Astrocyte of the spinal cord (primary cell): Measurements from ENCODE around the gene RERG.

Experiments used
- DNase-seq: peaks from one replicate; pipeline ENCODE4 v3.0.0; 2011; ENCODE audit warnings: low read depth, low spot score
- H3K4me3 ChIP-seq: 2 replicates; pipeline ENCODE4 v1.5.1; 2011; ENCODE audit warnings: low read depth, mild to moderate bottlenecking, low read length, moderate library complexity
- in situ Hi-C: cut with HindIII; loops from 2 replicates; pipeline ENCODE4 v1.10.0; 2017; ENCODE audit warnings: low sequenced_read_pairs
- TF ChIP-seq, protein P1 (sequence below): IDR thresholded peaks from 2 replicates; pipeline ENCODE4 v1.5.1; 2012; ENCODE audit warnings: low read depth, mild to moderate bottlenecking, low read length, inconsistent platforms

Gene RERG

DNA sequence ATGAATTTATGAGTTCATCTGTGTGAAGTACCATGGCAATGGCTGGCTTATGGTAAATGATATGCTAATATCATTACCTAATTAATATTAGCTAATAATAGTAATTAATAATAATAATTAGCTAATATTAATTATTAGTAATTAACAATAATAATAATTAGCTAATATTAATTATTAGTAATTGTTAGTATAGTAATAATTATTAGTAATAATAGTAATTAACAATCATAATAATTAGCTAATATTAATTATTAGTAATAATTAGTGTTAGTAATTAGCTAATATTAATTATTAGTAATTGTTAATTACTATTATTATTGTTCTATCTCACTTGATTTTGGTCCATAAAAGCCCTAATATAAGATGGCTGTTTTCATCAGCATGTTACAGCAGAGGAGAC lies 19.8 kb downstream of the RERG start:
- no peak for DNase-seq
- in situ Hi-C loops, result no loop called here
- no peak overlapping the region for H3K4me3 ChIP-seq
- TF ChIP-seq, protein P1, sequence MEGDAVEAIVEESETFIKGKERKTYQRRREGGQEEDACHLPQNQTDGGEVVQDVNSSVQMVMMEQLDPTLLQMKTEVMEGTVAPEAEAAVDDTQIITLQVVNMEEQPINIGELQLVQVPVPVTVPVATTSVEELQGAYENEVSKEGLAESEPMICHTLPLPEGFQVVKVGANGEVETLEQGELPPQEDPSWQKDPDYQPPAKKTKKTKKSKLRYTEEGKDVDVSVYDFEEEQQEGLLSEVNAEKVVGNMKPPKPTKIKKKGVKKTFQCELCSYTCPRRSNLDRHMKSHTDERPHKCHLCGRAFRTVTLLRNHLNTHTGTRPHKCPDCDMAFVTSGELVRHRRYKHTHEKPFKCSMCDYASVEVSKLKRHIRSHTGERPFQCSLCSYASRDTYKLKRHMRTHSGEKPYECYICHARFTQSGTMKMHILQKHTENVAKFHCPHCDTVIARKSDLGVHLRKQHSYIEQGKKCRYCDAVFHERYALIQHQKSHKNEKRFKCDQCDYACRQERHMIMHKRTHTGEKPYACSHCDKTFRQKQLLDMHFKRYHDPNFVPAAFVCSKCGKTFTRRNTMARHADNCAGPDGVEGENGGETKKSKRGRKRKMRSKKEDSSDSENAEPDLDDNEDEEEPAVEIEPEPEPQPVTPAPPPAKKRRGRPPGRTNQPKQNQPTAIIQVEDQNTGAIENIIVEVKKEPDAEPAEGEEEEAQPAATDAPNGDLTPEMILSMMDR, result no peak

- DNase-seq, result no peak
- H3K4me3 ChIP-seq, result no peak overlapping the region
- in situ Hi-C loops, result no loop called here
- TF ChIP-seq, protein P1, result no peak
These were observed 20.2 kb downstream of the RERG start for GRCh38 chr12:15201056-15201455.

DNA sequence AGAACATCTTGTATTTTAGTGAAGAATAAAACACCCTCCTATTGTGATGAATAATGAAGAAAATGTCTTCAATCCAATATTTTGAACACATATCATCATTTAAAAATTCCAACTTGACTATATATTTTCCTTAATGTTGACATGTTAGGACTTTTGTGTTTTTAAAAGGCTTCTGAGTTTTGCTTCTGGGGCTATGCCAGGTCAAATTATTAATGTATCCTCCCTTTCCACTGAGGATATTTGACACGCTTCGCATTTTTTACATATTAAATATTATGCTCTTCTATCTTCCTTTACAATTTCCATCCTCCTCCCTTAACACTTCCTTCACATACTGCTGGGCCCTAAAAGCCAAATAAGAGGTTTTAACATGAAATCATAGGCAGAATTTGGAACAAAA lies 20.6 kb downstream of the RERG start:
- in situ Hi-C loops, result no loop called here
- TF ChIP-seq, protein P1, result no peak
- H3K4me3 ChIP-seq, result no peak overlapping the region
- DNase-seq, result peak; percentile 37

DNA sequence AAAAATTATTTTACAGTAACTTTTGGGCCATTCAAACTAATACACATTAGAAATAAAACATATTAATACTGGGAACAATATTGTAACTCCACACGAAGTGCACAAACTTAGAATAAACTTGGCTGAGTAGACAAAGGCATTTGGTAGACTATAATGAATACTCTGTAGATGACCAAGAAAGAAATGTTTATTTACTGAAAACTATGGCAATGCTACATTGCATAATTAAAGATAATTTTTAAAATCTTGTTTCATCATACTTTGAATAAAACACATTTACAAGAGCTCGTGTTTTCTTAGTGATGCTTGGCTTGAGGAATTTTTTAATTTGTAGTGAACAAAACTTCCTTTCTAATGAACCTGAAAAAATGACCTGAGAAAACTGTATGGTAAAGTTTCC lies 21.3 kb downstream of the RERG start:
- in situ Hi-C loops, result no loop called here
- TF ChIP-seq, protein P1, result no peak
- no peak for DNase-seq
- H3K4me3 ChIP-seq, result no peak overlapping the region

DNA sequence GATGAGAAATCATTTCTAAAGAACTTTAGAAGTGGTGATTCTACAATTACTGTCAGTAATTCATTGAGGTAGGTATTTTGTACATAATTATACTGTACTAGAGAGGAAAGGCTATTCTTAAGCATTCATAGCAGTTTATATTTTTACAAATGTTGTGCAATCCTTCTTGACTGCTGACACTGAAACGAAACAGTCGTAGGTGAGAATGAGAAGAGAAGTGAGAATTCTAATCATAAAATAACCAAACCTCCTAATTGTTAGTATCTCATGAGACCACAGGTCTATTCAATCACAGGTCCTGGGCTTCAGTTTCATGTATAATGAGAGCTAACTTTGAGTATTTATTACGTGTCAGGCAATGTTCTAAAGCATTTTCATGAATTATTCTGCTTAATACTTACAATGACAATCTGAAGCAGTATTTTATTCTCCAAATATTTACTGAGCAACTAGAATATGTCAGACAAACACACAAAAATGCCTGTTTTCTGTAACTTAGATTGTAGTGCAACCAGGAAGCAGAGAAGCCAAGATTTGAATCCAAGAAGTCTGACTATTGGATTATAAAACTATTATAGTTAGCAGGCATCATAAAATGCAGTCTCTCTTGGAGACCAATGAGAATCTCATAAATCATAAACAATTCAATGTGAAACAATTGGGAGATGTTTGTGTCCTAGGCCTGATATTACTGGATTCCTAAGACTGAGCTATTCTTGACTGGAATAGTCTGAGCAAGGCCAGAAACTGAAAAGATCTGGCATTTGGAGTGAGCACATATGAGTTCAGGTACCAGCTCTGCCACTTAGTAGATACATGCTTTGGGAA lies 24.3 kb downstream of the RERG start:
- in situ Hi-C loops, result no loop called here
- TF ChIP-seq, protein P1, result no peak
- no peak for DNase-seq
- no peak overlapping the region for H3K4me3 ChIP-seq

- in situ Hi-C loops, result no loop called here
- H3K4me3 ChIP-seq, result no peak overlapping the region
- DNase-seq, result no peak
- TF ChIP-seq, protein P1, result no peak
These were observed 25.0 kb downstream of the RERG start for GRCh38 chr12:15196221-15196620.
